GM21423 (cell line): Measurements from ENCODE around the gene CELSR1.

Experiments used
- ATAC-seq: cut with Tn5 transposase; IDR thresholded peaks from one replicate; pipeline ENCODE4 v1.9.1; 2021; ENCODE audit warnings: mild to moderate bottlenecking, moderate library complexity; ENCODE audit not compliant: unreplicated experiment

CELSR1 gene

DNA sequence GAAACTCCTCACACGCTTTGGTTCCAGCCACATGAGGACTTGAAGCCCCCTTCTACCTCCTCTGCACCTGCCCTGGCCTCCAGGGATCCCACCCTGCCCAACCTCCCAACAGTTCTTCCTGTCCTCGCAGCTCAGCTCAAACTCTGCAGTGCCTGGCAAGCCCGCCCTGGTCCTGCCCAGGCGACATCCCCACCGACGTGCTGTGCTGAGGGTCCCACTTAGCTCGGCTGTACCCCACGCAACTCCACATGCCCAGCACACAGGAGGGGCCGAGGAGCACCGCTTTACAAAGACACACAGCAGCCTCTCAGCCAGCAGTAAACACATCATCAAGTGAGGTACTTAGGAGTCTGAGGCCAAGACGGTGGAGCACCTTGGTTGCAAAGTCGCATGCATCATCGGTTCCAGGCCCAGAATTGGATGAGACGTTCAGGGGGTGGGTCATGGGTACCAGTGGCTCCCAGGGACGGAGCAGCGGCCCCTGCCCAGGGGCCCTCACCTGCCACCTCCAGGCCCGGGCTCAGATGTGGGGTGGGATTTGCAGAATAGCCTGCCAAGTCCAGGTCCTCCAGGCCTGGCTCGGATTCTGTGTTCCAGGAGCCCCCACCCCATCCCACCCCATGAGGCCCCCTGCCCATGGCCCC lies 72.6 kb downstream of the CELSR1 start:
- ATAC-seq, result no peak

DNA sequence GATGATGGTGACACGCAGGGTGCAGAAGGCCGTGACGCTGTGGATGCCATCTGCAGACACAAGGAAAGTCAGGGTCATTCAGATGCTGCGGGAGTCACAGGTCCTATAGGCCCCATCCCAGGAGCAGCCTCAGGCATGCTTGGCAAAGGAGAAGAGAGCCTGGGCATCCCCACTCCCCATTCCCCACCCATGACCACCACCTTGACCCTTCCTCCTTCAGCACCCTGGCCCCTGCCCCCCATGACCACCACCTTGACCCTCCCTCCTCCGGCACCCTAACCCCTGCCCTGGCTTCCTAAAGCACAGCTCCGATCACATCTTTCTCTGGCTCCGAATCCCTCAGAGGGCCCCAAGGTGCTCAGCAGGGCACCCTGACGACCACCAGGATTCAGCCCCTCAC lies 73.1 kb downstream of the CELSR1 start:
- ATAC-seq, result no peak

DNA sequence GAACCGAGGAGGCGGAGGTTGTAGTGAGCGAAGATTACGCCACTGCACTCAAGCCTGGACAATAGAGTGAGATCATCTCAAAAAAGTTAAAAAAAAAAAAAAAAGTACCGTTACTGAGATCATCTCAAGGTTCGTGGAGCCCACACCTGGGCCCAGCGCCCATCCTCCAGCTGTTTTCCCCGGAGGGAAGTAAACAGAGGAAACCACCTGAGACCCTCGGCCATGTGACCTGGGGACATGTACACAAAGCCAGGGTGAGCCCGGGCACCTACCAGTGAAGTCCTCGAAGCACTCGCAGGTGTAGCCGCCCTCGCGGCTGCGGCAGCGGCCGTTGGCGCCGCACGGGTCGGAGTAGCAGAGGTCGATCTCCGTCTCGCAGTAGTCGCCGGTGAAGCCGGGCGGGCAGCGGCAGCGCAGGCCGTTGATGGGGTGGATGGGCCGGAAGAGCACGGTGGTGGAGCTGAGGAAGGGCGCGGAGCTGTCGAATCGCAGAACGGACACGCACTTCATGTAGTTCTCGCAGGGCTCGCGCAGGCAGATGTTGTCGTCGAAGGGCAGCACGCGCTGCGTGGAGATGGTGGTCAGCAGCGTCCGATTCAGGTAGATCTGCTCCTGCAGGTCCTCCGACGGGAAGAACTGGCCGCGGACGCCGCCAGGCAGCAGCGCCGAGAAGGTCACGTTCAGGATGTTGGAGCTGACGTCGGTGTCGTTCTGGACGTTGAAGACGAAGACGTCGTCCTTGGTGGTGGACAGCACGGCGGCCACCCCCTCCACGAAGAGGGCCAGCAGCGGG lies 73.8 kb downstream of the CELSR1 start:
- no peak for ATAC-seq

DNA sequence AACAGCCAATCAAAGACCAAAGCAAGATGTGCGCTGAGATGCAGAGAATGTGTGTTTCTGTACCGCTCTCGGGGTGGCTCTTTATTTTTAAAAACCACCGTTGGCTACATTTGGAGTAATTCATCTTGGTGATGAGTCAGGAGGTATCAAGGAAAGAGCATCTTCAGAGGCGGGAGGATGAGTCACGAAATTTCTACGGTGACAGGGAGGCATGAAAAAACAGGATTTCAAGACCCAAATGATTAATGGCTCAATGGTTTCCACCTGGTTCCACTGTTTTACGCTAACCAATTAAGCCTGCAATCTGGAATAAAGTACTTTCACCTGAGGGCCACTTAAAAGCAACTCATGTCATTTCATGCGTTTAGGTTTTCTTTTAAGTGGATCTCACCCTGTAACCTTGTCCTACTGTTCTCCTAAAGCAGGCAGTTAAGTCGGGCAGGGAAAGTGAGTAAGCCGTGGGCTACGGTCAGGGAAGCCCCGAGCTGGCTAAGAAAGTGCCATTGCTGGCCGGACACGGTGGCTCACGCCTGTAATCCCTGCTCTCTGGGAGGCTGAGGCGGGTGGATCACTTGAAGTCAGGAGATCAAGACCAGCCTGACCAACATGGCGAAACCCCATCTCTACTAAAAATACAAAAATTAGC lies 74.6 kb downstream of the CELSR1 start:
- no peak for ATAC-seq

DNA sequence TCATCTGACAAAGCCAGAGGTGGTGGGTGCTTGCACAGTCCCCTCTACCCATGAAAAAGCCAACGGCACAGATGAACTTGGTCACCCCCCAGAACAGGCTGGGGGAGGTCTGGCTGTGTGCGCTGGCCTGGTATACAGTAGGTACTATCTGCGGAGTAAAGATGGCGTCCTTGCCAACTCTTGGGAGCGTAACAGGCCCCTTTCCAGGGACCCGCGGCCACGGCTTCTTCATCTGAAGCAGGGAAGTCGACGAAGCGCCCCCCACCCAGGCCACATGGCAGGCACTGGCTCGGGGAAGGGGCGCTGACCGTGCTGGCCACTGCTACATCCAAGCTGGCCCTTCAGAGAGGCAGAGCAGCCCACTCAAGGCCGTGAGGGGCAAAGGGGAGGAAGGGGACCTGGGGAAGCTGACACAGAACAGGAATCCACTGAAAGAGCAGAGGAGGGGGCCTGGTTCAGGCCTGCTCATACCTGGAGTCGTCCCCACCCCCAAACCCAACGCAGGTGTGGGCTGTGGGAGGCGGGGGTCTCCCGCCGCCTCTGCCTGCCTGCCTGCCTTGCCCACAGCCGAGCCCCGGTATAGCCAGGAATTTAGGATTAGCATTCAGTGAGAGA lies 75.7 kb downstream of the CELSR1 start:
- ATAC-seq, result no peak

DNA sequence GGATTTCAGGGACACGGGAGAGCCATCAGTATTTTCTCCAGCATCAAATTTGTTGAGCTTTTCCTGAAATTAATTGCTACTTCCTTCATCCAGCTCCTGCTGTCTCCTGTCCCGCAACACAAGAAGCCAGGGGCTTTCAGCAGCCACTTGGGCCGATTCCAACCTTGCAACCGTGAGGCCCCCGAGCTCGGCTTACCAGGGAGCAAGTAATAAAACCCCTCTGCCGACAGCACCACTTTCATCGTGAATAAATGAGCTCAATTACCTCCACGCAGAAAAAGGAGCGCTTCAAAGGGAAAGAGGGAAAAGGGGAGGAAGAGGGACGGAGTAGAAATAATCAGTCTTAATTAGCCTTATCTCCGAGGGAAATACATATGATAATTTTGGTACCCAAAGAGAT lies 76.6 kb downstream of the CELSR1 start:
- ATAC-seq, result no peak

DNA sequence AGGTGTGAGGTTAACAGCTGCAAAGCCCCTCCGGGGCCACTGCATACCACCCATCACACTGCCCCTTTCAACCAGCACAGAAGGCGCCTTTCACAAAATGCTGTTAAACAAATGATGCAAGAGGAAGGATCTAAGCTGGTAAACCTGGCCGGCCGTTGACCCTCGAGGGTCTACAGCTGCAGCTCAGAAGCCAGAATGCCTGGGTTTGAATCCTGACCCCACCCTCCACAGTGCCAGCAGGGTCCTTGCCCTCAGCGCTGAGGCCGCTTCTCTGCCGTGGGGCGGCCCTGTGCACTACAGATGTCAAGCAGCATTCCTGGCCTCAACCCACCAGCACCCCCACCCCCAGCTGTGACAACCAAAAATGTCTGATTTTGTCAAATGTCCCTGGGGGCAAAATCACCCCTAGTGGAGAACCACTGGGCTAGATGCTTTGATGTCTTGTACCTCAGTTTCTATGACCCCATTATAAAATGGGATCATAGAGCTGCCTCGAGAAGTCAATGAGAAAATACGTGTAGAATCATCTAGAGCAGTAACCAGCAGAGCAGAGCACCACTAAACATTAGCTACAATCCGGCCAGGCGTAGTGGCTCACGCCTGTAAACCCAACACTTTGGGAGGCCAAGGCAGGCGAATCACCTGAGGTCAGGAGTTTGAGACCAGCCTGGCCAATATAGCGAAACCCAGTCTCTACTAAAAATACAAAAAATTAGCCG lies 77.9 kb downstream of the CELSR1 start:
- ATAC-seq, result no peak

DNA sequence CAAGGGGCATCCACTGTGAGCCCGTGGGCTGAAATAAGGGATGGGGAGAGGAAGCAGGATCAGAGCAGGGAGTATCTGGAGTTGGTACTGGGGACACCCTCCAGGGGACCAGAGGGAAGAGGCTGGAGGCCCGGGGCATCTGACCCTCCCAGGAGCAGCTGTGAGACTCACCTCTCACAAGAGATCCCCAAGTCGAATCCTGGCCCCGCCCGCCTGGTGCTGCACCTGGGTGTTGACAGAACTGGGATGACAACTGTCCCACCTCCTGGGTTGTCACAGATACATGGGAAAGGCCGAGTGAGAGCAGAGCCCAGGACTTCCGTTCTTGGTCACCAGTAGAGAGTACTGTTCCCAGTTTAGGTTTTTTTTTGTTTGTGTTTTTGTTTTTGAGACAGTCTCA lies 78.9 kb downstream of the CELSR1 start:
- ATAC-seq, result no peak

DNA sequence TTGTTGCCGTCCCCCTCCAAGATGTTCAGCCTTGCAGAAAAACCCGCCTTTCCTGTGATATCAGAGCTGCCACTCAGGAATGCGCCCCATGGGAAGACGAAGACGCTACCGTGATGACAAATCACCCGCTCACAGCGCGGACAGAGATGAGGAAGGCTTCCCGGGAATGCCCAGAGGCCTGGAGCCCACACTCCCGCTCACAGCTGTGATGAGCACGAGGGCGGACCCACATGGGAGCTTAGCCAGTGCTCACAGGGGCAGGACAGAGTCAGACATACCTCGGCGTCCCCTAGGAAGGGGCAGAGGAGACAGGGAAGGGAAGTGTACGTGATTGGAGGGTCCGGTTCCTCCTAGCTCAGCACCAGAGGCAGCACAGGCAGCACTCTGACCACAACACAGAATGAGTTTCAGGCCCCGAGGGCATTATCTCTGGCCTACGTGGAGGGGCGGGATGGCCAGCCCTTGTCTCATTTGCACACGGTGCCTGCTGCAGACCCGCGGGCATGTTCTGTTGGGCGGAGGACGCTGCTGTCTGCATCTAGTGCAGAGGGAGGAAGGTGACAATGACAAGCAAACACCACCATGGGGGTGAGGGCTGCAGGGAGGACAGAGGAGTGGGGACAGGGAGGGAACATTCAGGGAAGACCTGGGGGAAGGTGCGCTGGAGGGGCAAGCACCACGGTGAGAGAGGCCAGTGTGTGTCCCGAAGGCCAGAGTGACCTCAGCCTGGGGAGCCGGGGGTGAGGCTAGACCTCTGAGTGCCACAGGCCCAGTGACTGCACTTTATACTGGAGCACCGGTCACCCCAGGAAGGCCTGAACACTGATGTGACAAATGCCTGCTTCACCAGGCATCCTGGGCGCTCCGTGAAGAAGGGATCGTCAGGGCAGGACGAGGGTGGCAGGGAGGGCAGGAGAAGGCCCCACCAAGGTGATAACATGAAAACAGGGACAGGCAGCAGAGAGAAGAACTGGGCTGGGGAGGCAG lies 79.6 kb downstream of the CELSR1 start:
- no peak for ATAC-seq

DNA sequence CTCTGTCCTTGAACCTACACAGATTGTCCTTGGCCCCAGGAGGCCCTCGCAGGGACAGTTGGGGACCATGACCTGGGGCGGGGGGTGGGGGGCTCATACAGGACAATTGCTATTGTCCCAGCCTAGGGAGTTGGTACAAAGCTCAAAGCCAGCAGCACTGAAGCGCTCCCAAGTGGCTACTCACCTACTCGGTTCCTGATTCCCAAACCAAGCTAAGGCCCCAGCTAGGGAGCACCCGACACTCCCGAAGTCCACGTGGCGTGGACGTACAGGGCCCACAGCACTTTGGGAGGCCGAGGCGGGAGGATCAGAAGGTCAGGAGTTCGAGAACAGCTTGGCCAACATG lies 80.6 kb downstream of the CELSR1 start:
- ATAC-seq, result no peak

DNA sequence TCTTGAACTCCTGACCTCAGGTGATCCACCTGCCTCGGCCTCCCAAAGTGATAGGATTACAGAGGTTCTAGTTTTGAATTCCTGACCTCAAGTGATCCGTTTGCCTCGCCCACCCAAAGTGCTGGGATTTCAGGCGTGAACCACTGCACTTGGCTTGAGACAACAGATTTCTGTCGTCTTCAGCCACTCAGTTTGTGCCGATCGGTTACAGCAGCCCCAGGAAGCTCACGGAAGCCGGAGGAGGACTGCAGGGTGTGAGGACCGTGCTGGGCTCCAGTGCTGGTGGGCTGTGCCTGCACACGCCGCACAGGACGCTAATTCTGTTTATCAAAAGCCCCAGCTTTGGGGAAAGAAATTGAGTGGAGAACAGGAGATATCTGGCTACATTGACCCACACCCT lies 82.0 kb downstream of the CELSR1 start:
- no peak for ATAC-seq

DNA sequence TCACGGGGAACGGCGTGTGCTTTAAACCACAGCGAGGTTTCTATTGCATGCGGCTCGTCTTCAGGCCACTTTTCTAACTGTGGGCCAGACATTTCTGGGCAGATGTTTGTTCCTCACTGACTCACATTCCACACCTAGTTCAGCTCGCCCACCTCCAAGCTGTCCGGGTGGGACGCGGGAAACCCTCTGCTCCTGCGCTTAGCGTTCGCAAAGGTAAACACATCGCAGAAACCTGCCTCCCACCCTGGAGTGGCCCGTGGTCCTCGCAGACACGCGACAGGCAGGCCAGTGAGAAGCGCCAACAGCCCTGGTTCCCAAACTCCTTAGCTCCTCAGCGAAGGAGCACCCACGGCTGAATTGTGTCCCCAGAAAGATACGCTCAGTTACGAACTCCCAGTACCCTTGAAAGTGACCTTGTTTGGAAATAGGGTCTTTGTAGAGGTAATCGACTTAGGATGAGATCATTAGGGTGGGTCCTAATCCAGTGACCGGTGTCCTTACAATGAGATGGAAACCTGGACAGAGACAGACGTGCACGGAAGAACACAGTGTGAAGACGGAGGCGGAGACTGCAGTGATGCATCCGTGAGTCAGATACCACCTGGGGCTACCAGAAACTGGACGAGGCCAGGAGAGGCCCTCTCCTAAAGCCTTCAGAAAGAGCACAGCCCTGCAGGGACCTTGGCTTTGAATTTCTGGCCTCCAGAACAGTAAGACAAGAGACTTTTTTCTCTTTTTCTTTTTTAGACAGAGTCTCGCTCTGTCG lies 82.7 kb downstream of the CELSR1 start:
- no peak for ATAC-seq

DNA sequence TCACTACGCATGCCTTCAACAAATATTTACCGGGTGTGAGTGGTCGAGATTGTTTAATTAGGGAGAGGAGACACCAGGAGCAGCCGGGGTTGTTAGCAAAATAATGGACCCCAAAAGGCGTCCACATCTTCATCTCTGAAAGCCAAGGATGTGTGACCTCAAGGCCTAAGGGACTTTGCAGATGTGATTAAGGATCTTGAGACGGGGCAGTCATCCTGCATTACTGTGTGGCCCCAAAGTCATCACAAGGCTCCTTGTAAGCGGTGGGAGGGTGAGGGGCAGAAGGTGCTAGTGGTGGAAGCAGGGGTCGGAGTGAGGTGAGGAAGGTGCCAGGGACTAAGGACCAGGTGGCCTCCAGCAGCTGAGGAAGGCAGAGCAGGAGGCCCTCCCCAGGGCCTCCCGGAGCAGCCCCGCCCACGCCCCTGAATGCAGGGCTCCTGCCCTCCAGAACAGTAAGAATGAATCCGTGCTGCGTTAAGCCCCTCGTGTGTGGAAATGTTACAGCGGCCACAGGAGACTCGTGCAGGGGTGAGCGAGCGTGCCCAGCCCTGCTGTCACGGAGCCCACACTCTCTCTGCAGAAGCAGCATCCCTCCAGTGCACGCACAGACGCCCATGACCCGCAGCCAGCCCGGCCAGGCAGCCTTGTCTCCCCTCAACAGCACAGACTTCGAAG lies 83.5 kb downstream of the CELSR1 start:
- ATAC-seq, result no peak

DNA sequence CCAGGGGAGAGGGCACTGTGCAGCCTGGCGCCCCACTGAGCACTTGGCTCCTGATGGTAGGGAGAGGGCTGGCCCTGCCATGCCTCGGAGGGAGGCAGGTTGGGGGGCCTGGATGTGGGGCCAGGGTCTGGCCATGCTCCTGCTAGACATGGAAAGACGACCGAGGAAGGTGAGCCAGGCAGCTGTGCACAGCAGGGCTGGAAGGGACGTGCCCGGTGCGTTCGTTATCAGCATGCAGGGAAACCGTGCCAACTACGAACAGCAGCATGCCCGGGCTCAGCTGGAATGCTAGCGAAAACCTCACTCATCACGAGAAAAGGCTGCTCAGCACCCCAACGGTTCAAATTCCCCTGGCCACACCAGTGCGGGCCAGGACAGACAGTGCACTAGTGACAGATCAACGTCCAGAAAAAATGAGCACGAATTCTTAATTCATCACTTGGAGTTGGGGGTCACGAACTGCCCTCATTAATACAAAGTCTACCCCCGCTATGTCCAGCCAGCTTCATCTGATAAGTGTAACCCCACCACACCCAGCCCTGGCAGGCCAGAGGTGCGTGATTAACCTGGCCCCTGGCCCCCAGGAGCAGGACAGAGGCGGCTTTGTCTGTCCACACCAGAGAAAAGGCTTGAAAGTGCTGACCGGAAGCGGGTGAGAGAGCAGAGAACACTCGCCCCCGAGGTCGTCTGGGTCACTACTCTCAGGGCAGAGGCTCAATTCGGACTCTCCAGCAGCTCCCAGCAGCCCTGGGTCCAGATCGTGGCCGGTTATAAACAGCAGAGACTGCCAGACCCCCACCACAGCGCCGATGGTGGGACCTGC lies 84.2 kb downstream of the CELSR1 start:
- ATAC-seq, result no peak

DNA sequence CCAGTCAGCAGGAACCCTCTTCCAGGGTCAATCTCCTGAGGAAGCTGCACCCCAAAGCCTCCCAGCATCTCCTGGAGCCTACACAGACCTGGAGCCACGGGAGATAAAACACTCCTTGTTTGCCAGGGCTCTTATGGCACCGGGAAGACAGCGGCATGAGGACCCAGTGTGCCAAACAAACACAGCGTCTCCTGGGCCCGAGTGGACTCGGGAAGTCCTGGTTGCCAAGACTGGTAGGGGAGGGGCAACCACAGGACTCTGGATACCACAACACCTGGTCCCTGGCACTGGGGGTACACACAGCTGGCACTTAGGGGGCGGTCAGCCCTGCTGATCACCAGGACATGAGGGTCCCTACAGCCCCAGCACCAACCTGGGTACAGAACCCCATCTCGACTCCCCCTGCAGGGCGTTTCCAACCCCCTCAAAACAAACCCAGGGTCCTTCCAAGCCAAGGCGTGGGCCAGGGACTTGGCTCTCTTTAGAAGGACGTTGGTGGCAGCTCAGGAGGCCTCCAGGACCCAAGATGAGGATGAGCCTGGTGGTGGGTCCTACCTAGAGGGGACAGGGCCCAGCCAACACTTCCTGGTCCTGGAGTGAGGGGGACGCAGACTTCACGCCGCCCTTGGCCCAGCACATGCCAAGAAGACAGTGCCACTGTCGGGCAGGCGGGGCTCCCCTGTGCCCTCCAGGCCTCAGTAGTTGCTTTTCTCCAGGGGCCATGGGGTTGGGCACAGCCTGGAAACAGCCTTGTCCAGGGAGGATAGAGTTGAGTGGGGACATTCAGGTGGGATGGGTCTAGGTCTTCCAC lies 85.0 kb downstream of the CELSR1 start:
- no peak for ATAC-seq

DNA sequence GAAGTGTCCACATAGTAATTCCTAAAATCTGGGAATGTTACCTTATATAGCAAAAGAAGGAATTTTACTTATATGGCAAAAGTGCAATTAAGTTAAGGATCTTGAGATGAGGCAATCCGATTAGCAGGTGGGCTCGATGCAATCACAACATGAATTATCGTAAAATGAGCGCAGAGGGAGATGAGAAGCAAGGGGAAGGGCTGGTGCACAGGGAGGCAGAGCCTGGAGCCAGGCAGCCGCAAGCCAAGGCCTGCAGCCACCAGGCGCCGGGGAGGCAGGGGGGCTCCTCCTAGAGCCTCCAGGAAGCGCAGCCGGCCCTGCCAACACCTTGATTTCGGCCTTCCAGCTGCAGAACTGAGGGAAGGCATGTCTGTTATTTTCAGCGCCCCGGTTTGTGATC lies 85.7 kb downstream of the CELSR1 start:
- no peak for ATAC-seq

DNA sequence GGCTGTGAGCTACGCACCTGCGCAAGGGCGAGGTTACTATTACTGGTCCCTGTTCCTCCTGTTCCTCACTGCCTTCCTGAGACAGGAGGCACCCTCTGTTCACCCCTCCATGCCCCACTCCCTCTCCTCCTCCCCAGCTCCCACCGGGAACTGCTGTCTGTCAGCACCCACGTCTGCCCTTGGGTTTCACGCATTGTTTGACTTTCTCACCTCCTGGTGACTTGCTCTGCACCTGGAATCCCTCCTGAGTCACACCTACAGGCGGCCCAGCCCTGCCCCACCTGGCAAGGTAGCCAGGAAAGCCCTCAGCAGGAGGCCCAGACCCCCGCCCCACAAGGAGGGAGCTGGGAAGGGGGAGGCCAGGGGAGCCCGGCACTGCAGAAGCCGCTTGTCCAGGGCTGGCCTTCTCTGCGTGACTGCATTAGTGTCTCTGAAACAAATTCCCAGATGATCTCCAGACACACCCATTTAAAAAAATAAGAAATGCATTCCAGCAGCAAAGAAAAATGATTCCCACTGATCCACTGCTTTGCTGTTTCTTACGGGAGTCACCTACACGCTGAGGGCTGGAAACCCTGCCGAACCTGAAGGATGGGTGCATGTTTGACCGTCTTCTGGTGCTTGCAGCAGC lies 86.4 kb downstream of the CELSR1 start:
- no peak for ATAC-seq
